OCI-LY1 (cell line): Measurements from ENCODE around the gene SLC6A9.
A peak's percentile ranks its signal among the peaks of the same experiment; 100 is the strongest.

Experiments used
- H2AFZ ChIP-seq: fragments of 200-600 bp; sonication (generic), shearing (Covaris generic); 2 replicates; pipeline ENCODE4 v1.6.0; 2014; ENCODE audit warnings: antibody characterized with exemption, mild to moderate bottlenecking, low read length
- H3F3A ChIP-seq: fragments of 200-600 bp; sonication (generic), shearing (Covaris generic); 2 replicates; pipeline ENCODE4 v1.6.0; 2014; ENCODE audit warnings: mild to moderate bottlenecking, antibody characterized with exemption, low read length, moderate library complexity; ENCODE audit not compliant: insufficient read depth
- H3K27ac ChIP-seq: fragments of 200-600 bp; sonication (generic); 2 replicates; pipeline ENCODE4 v1.5.1; 2014; ENCODE audit warnings: low read length, mixed run types, mild to moderate bottlenecking, low read depth; ENCODE audit not compliant: poor library complexity, severe bottlenecking
- H3K27me3 ChIP-seq: fragments of 200-600 bp; sonication (generic); 2 replicates; pipeline ENCODE4 v1.6.0; 2014; ENCODE audit warnings: antibody characterized with exemption, mild to moderate bottlenecking, low read length, moderate library complexity; ENCODE audit not compliant: insufficient read depth
- H3K36me3 ChIP-seq: fragments of 200-600 bp; sonication (generic); 2 replicates; pipeline ENCODE4 v1.6.1; 2014; ENCODE audit warnings: mild to moderate bottlenecking, antibody characterized with exemption, low read length, moderate library complexity, mixed read lengths; ENCODE audit not compliant: insufficient read depth
- H3K4me1 ChIP-seq: fragments of 200-600 bp; sonication (generic); 2 replicates; pipeline ENCODE4 v1.5.1; 2014; ENCODE audit warnings: mild to moderate bottlenecking, low read length, moderate library complexity; ENCODE audit not compliant: insufficient read depth, severe bottlenecking
- H3K4me2 ChIP-seq: fragments of 200-600 bp; sonication (generic), shearing (Covaris generic); 2 replicates; pipeline ENCODE4 v1.6.1; 2014; ENCODE audit warnings: low read length
- H3K4me3 ChIP-seq: fragments of 200-600 bp; sonication (generic); 2 replicates; pipeline ENCODE4 v1.5.1; 2014; ENCODE audit warnings: low read length, low read depth, mild to moderate bottlenecking, mixed read lengths; ENCODE audit not compliant: poor library complexity, severe bottlenecking
- H3K79me2 ChIP-seq: fragments of 200-600 bp; shearing (Covaris generic); 2 replicates; pipeline ENCODE4 v1.6.1; 2016; ENCODE audit warnings: mixed run types, low read length, mixed read lengths; ENCODE audit not compliant: insufficient read depth
- H3K9ac ChIP-seq: fragments of 200-600 bp; sonication (generic), shearing (Covaris generic); 2 replicates; pipeline ENCODE4 v1.6.1; 2014; ENCODE audit warnings: mild to moderate bottlenecking, low read length, mixed read lengths
- H3K9me2 ChIP-seq: fragments of 200-600 bp; sonication (generic), shearing (Covaris generic); 2 replicates; pipeline ENCODE4 v1.6.1; 2014; ENCODE audit warnings: low read depth, mild to moderate bottlenecking, low read length, mixed read lengths
- H3K9me3 ChIP-seq: fragments of 200-600 bp; shearing (Covaris generic); 2 replicates; pipeline ENCODE4 v1.6.1; 2014; ENCODE audit warnings: low read length, mixed read lengths
- H4K20me1 ChIP-seq: fragments of 200-600 bp; sonication (generic), shearing (Covaris generic); 2 replicates; pipeline ENCODE4 v1.6.0; 2016; ENCODE audit warnings: mild to moderate bottlenecking, low read length; ENCODE audit not compliant: insufficient read depth
- CTCF ChIP-seq: fragments of 200-600 bp; sonication (generic), shearing (Covaris generic); IDR thresholded peaks from 2 replicates; pipeline ENCODE4 v1.5.1; 2017; ENCODE audit warnings: mild to moderate bottlenecking, antibody characterized with exemption, low read length, moderate library complexity, mixed read lengths
- EZH2 ChIP-seq: fragments of 200-600 bp; sonication (generic), shearing (Covaris generic); IDR thresholded peaks from 2 replicates; pipeline ENCODE4 v1.8.0; 2017; ENCODE audit warnings: borderline replicate concordance, mixed run types, mild to moderate bottlenecking, antibody characterized with exemption, low read length, moderate library complexity, mixed read lengths

SLC6A9 gene

GRCh38 chr1:43978551-43979260 is 52.6 kb downstream of the SLC6A9 start, which contains the start of gene B4GALT2:
B4GALT2 (plus strand) TSS chr1:43979210; CDS start chr1:43981161, 1,951 bp downstream.
- H3K27ac ChIP-seq = no peak within 1 kb of the TSS
- H3K79me2 ChIP-seq = no peaks in the 10 kb centered on the region
- peak within 1 kb of the TSS; percentile 71 for H3K4me2 ChIP-seq
- no peaks in the 10 kb centered on the region for H3K9me2 ChIP-seq
- no peak within 1 kb of the TSS for H2AFZ ChIP-seq
- H3K27me3 ChIP-seq = 0 out of 2 replicates have a peak, but pooled peaks cover 8% of the 10 kb centered on the region
- peaks cover 40% of the 10 kb centered on the region for H3K4me1 ChIP-seq
- no peaks in the 10 kb centered on the region for H4K20me1 ChIP-seq
- H3K4me3 ChIP-seq = peak within 1 kb of the TSS; percentile 56
- TF ChIP-seq EZH2 (no peak), CTCF (no peak)
- H3K36me3 ChIP-seq = peaks cover 34% of the 10 kb centered on the region
- H3K9ac ChIP-seq = peak within 1 kb of the TSS; percentile 60; the same call in 1 of the 2 replicates
- peaks cover 4% of the 10 kb centered on the region; the same call in 1 of the 2 replicates for H3F3A ChIP-seq
- no peaks in the 10 kb centered on the region for H3K9me3 ChIP-seq

- peaks cover 4% of the 10 kb centered on the region; the same call in 1 of the 2 replicates for H3F3A ChIP-seq
- H3K9me3 ChIP-seq = no peaks in the 10 kb centered on the region
- H3K4me3 ChIP-seq = peak overlapping the region; percentile 54
- H3K4me2 ChIP-seq = peak overlapping the region; percentile 71; the same call in 1 of the 2 replicates
- H4K20me1 ChIP-seq = no peaks in the 10 kb centered on the region
- no peak for TF ChIP-seq CTCF
- TF ChIP-seq EZH2 = no peak
- no peak overlapping the region for H3K27ac ChIP-seq
- peaks cover 39% of the 10 kb centered on the region for H3K36me3 ChIP-seq
- peaks cover 44% of the 10 kb centered on the region for H3K4me1 ChIP-seq
- H2AFZ ChIP-seq = no peak overlapping the region
- no peaks in the 10 kb centered on the region for H3K79me2 ChIP-seq
- no peaks in the 10 kb centered on the region for H3K9me2 ChIP-seq
- no peak overlapping the region; the same call in 1 of the 2 replicates for H3K9ac ChIP-seq
- 0 out of 2 replicates have a peak, but pooled peaks cover 8% of the 10 kb centered on the region for H3K27me3 ChIP-seq
These were observed 53.1 kb downstream of the SLC6A9 start for GRCh38 chr1:43978264-43978550.

- Histone ChIP-seq H3K9me2 (no peaks in the 10 kb centered on the region), H4K20me1 (no peaks in the 10 kb centered on the region), H3K79me2 (no peaks in the 10 kb centered on the region), H3K4me1 (peaks cover 44% of the 10 kb centered on the region), H3K4me3 (no peak overlapping the region), H2AFZ (no peak overlapping the region), H3K9ac (no peak overlapping the region), H3K9me3 (no peaks in the 10 kb centered on the region), H3K36me3 (peaks cover 44% of the 10 kb centered on the region), H3F3A (peaks cover 4% of the 10 kb centered on the region; the same call in 1 of the 2 replicates), H3K4me2 (no peak overlapping the region), H3K27ac (no peak overlapping the region), H3K27me3 (0 out of 2 replicates have a peak, but pooled peaks cover 8% of the 10 kb centered on the region)
- no peak for TF ChIP-seq CTCF
- no peak for TF ChIP-seq EZH2
These were observed 53.6 kb downstream of the SLC6A9 start for GRCh38 chr1:43977376-43978263.
